GM19467 (cell line): Measurements from ENCODE around the gene FAM89A.
A peak's percentile ranks its signal among the peaks of the same experiment; 100 is the strongest.

ENCODE experiments used
- ATAC-seq: cut with Tn5 transposase; IDR thresholded peaks from one replicate; pipeline ENCODE4 v1.9.1; 2021; ENCODE audit warnings: mild to moderate bottlenecking, moderate library complexity; ENCODE audit not compliant: unreplicated experiment

The FAM89A gene

GRCh38 chr1:231040019-231040799 lies at the start of gene FAM89A:
Gene FAM89A (minus strand): TSS chr1:231040254. CDS start chr1:231040211, 43 bp downstream.
- peak; percentile 52 for ATAC-seq

- ATAC-seq: no peak
Measured at GRCh38 chr1:231084353-231084752, 44.3 kb upstream of the FAM89A start.

- no peak for ATAC-seq
Measured at GRCh38 chr1:231079163-231079562, 39.1 kb upstream of the FAM89A start.

GRCh38 chr1:231078250-231078649 lies 38.2 kb upstream of the FAM89A start:
- ATAC-seq: no peak

GRCh38 chr1:231076802-231077201 lies 36.7 kb upstream of the FAM89A start:
- ATAC-seq: no peak

- ATAC-seq: no peak
Measured at GRCh38 chr1:231075497-231075896, 35.4 kb upstream of the FAM89A start.

GRCh38 chr1:231075020-231075419 lies 35.0 kb upstream of the FAM89A start:
- ATAC-seq: no peak

- ATAC-seq: no peak
Measured at GRCh38 chr1:231074046-231074445, 34.0 kb upstream of the FAM89A start.

GRCh38 chr1:231073331-231073730 lies 33.3 kb upstream of the FAM89A start:
- ATAC-seq: no peak

- no peak for ATAC-seq
Measured at GRCh38 chr1:231072502-231073094, 32.5 kb upstream of the FAM89A start.

- no peak for ATAC-seq
Measured at GRCh38 chr1:231072041-231072440, 32.0 kb upstream of the FAM89A start.

GRCh38 chr1:231070758-231071444 lies 30.8 kb upstream of the FAM89A start:
- no peak for ATAC-seq

- no peak for ATAC-seq
Measured at GRCh38 chr1:231069333-231069732, 29.3 kb upstream of the FAM89A start.

- ATAC-seq: no peak
Measured at GRCh38 chr1:231068762-231069161, 28.7 kb upstream of the FAM89A start.

- no peak for ATAC-seq
Measured at GRCh38 chr1:231065510-231066241, 25.6 kb upstream of the FAM89A start.

- ATAC-seq: no peak
Measured at GRCh38 chr1:231064418-231064817, 24.4 kb upstream of the FAM89A start.

GRCh38 chr1:231063331-231063730 lies 23.3 kb upstream of the FAM89A start:
- ATAC-seq: no peak

GRCh38 chr1:231062500-231063270 lies 22.6 kb upstream of the FAM89A start:
- ATAC-seq: no peak

- no peak for ATAC-seq
Measured at GRCh38 chr1:231059566-231060193, 19.6 kb upstream of the FAM89A start.
